GM08714 (cell line): Measurements from ENCODE around the gene NUP37.

Source experiments
- H3K4me3 ChIP-seq: fragments of 200-500 bp; sonication (Bioruptor generic); 2 replicates; pipeline ENCODE4 v1.5.1; 2014; ENCODE audit warnings: mild to moderate bottlenecking, low read length, inconsistent platforms
- ZNF274 ChIP-seq: IDR thresholded peaks from 2 replicates; pipeline ENCODE4 v1.6.1; 2012; ENCODE audit warnings: mild to moderate bottlenecking, low read depth, low read length

NUP37 gene

DNA sequence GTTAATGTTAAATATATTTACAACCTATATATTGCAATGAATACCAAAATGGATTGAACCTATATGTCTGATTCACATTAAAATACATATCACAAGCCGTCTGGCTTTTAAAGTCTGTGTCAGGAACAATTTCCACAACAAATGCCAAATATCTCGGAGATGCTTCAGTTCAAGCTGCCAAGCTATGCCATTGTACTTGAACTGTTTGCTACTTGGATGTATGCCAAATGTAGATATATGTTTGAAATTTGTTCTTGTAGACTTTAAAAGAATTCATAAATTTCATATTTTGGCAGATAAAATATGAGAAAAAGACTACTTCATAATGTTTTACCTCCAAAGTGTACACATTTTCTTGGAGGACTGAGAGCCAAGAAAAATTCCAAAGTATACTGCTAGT is 95.1 kb downstream of the NUP37 start:
- H3K4me3 ChIP-seq = no peak overlapping the region
- TF ChIP-seq ZNF274 = no peak

DNA sequence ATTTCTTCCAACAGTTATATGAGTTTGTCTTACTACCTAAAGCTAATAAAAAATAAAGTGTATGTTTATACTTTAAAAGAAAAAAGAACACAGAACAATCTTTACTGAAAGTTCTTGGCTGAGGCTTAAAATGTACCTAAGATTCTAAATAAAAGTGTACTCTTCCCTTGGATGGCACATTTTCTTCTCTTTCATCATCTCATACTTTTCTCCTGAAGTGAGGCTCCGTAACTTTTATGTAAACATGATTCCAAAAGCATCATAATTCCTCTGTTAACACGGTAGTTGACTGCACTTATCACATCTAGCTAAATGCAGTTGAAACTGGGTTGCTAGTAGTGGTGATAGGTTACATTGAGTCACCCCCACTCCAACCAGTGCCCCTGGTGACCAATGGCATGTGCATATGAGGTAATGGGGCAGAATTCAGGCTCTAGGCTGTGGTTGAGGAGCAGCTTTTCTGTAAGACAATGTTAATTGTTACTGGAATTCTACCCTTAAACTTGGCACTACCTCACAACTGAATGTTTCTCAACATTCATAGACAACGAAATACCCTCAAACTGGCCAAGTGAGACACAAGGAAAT is 96.5 kb downstream of the NUP37 start:
- no peak for TF ChIP-seq ZNF274
- H3K4me3 ChIP-seq = no peak overlapping the region
